ENCODE data around the gene PRKRA.

DNA sequence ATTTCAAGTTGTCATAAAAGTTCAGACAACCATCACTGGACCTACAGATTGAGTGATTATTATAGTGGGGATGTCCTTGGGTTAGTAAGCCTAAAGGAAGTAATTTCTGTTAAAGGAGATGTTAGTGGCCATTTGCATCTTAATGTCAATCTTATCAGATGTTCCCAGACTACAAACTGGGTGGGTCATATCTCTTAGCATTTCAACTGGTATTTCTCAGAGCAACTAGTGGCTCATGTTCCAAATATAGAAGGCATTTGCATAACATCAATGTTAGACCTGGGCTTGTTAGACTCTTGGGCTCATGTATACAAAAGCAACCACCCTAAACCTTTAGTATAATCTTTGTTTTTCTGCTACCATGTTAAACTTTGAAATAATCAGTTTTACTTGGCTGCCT, 47.2 kb upstream of the PRKRA start:
- TF ChIP-seq, protein P1, sequence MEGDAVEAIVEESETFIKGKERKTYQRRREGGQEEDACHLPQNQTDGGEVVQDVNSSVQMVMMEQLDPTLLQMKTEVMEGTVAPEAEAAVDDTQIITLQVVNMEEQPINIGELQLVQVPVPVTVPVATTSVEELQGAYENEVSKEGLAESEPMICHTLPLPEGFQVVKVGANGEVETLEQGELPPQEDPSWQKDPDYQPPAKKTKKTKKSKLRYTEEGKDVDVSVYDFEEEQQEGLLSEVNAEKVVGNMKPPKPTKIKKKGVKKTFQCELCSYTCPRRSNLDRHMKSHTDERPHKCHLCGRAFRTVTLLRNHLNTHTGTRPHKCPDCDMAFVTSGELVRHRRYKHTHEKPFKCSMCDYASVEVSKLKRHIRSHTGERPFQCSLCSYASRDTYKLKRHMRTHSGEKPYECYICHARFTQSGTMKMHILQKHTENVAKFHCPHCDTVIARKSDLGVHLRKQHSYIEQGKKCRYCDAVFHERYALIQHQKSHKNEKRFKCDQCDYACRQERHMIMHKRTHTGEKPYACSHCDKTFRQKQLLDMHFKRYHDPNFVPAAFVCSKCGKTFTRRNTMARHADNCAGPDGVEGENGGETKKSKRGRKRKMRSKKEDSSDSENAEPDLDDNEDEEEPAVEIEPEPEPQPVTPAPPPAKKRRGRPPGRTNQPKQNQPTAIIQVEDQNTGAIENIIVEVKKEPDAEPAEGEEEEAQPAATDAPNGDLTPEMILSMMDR (conservative IDR thresholded peaks at IDR 0.05; ENCODE audit: low read length) = no peak
- TF ChIP-seq EZH2phosphoT487 (IDR thresholded peaks at IDR 0.05; ENCODE audit: borderline replicate concordance) = no peak
